ENCODE results near the gene RGPD4.
"Not testable (repeated sequence)": the region's sequence is repeated elsewhere in the genome, so short reads cannot be mapped to it uniquely, and the experiment has no call there.

The RGPD4 gene

DNA sequence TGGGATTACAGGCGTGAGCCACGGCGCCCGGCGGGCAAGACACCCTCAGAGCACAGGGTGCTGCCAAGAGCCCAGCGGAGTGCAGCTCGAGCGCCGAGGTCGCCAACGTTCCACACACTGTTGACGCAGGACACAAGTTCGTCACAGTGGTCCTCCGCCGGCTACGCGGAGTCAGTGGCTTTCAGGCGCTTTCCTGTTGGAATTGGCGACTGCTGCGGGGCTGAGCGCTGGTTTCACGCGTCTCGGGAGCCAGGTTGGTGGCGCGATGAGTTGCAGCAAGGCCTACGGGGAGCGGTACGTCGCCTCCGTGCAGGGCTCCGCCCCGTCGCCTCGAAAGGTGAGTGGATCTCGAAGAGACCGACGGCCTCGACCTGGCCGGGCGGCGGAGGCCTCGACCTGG is at the start of gene RGPD4:
RGPD4 (plus strand) TSS at position 144 of the 400 bp plus-strand sequence; CDS start at position 266, 122 bp downstream.
- not testable (repeated sequence) for DNase-seq

GRCh38 chr2:107777974-107778373 is 48.7 kb upstream of the RGPD4 start:
- no peak for DNase-seq

- DNase-seq, result no peak
These were observed 40.9 kb upstream of the RGPD4 start for GRCh38 chr2:107785756-107786155.

DNA sequence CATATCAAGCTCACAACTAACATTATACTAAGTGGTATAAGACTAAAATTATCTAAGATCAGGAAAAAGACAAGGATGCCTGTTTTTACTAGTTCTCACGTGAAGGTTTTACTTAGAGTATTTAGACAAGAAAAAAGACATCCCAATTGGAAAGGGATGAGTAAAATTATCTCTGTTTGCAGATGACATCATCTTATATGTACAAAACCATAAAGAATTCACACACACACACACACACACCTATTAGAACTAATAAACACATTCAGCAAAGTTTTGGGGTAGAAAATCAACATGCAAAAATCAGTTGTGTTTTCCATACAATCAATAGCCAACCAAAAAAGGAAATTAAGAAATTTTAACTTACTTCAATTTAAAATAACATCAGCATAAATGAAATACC is 35.9 kb upstream of the RGPD4 start:
- no peak for DNase-seq

- DNase-seq, result no peak
These were observed 25.2 kb upstream of the RGPD4 start for GRCh38 chr2:107801498-107801897.

DNA sequence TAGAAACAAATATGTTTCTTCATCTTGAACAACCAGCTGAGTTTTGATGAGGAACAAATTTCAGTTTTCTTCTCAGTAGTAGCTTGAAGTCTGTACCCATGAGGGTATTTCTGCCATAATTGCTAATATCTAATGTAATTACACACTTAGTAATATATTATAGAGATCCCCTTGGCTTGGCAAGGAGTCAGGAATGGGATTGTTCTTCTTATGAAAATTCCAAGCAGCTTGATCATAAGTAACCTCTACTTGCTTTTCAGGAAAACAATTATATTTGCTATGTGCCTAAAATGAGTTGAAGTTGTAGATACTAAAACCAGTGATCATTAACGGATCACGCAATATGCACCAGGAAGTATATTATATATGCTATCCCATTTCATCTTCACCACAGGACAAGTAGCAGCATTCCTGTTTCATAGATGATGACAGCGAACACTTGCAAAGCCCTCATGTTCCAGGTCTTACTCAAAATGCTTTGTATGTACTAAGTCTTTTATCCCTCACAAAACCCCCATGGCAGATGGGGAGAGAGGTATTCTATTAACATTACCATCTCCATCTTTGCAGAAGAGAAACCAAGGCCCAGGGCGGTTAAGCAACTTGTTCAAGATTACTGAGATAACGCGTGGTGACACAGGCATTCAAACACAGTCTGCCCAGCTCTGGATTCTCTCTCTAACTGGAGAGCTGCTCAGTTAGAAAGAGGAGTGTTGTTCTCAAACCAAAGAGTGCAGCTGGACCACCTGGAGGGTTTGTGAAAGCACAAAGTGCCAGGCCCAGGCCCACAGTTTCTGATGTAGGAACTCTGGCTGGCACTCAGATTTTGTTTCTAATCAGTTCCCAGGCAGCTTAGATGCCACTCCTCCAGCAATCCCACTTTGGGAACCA is 21.8 kb upstream of the RGPD4 start:
- no peak for DNase-seq

- no peak for DNase-seq
These were observed 19.8 kb upstream of the RGPD4 start for GRCh38 chr2:107806901-107807300.

DNA sequence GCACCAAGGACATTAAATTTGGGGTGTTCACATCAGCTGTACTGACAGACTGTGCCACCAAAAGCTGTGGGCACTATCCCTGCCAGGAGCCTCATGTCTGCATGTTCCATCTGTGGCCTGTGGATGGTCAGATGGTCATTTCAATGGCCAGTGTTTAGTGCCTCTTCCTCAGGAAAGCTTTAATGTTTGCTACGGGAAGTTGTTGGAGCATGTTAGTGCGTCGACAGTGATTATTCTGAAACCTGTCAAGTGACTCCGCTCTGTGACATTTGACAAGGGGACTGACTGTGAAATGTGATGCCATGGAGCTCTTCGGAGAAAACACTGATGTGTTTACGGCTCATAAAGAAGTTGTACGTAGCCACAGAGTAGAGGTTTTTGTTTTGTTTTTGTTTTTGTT is 18.7 kb upstream of the RGPD4 start:
- no peak for DNase-seq

GRCh38 chr2:107808959-107809358 is 17.7 kb upstream of the RGPD4 start:
- no peak for DNase-seq

- no peak for DNase-seq
These were observed 16.9 kb upstream of the RGPD4 start for GRCh38 chr2:107809835-107810234.

DNA sequence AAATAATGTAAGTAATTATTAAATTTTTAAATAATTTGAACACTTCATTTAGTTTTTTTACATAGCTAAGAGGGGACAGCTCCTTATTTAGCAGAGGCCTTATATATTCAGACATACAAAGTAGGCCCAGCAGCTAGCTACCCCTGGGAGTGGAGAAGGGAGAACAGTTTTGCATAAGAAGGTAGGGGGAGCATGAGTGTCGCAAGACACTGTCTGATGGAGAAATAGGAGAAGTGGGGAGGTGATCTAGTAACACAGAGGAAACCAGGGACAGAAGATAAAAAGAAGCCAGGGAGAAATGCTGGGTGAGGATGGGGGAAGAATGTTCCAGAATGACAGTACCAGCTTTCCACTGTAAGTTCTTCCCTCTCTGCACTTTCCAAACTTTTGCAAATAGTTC is 16.0 kb upstream of the RGPD4 start:
- peak; percentile 49 to 62 for DNase-seq

DNA sequence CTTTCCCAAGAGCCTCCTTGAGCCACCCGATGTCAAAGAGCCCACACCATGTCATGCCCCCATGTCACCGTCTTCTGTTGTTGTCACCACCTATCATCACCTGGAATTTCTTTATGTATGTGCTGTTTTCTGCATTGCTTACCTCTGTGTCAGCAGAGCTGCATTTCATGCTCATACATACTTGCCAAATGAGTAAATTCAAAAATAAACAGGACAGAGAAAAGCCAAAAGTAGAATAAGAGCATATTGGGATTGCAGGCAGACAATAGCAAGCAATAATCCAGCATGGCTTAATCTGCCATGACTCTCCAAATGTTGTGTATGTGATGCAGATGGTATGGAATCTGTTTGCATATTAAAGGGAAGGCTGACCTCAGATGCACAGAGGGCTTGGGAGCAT is 15.3 kb upstream of the RGPD4 start:
- DNase-seq, result no peak

- no peak for DNase-seq
These were observed 14.7 kb upstream of the RGPD4 start for GRCh38 chr2:107812006-107812405.

DNA sequence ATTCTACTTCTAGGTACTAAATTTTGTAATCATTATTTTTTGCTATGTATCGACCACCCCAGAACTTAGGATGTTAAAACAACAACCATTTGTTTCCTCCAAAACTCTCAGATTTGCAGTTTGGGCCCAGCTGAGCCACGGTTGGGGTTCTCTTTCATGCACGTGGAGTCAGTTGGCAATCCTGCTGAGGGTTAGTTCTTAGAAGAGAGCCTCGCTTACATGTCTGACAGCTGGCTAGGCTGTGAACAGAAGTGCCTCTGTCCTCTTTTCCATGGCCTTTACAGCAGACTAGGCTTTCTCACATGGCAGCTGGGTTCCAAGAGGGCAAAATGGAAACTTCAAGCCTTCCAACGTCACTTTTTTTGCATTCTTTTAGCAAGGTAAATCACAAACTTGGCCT is 9.3 kb upstream of the RGPD4 start:
- no peak for DNase-seq

DNA sequence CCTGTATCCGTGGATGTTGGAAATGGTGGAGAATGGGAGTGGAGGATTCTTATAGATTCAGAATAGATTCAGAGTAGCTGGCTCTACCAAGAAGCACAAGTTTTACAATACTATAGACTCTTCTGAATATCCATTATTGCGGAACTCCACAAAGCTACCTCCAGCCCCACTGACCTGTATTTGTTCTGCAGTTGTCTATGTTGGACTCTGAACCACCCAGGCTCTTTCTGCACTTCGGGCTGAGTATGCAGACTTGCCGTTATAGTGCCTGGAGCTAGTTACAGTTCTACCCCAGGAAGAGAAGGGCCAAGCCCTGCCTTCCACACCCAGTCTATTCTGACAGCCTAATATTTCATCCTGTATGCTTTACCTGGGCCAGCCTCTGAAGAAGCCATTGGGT is 4.4 kb upstream of the RGPD4 start:
- DNase-seq, result no peak

DNA sequence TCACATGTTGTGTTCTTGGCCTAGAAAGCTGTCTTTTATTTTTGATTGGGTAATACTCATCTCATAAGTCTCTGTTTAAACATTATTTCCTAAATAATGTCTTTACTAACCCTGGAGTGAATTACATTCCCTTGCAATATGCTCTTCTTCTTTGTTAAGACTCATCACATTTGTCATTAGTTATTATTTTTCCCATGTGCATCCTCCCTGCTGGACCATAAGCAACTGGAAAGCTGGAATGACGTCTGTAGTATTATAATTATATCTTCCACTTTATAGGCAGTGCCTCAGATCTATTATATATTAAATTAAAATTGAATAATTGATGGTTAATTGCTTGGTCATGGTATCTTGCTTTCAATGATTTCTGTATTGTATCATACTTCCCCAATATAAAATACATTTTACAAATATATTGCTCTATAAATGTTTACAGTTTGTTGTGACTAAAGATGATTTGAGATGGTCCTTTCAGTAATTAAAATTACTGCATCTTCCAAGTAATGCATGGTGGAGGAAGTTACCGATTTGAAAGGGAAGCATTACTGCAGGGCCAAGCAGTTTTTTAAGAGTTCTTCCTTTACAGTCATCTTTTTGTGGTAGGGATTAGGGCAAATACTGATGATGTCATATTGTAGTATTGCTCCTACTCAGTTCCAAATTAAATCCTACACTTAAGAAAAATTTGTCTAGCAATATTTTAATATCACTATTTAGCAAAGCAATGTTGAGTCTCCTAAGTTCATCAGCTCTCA is 2.1 kb upstream of the RGPD4 start:
- no peak for DNase-seq

DNA sequence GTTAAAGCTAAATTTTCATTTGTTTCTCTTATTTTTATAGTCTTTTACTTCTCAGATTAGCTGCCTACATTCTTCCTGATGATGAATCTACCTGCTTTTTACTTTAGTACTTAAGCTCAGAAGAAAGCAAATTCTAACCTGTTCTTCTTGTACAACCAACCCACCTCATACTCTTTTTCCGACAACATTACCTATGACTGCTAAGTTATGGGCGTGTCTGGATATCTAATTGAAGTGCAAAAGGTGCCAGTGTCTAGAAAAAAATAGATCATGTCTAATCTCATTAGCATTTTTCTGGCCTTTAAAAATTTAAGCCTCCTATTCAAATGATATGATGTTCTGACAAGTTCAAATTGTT is 1.5 kb upstream of the RGPD4 start:
- no peak for DNase-seq

GRCh38 chr2:107829514-107829913 is 2.8 kb downstream of the RGPD4 start:
- DNase-seq, result not testable (repeated sequence)

DNA sequence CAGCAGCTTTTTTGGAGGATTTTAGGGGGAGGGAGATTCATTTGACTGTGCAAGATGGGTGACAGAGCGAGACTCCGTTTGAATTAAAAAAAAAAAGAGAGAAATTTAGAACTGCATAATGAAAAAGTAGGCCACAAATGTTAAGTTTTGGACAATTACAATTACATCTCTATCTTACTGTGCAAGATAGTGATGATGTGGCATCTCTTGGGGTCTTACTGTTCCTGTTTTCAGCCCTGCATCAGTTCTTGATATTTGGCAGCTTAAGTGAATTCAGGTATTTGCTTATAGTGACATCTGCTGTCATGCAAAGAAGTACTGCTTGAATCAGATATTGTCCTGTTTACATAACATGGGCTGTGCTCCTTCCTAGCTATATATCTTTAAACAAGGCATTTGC is 6.5 kb downstream of the RGPD4 start:
- not testable (repeated sequence) for DNase-seq

- peak in 1 of 2 experiments; percentile 10 for DNase-seq
These were observed 6.9 kb downstream of the RGPD4 start for GRCh38 chr2:107833618-107834017.

DNA sequence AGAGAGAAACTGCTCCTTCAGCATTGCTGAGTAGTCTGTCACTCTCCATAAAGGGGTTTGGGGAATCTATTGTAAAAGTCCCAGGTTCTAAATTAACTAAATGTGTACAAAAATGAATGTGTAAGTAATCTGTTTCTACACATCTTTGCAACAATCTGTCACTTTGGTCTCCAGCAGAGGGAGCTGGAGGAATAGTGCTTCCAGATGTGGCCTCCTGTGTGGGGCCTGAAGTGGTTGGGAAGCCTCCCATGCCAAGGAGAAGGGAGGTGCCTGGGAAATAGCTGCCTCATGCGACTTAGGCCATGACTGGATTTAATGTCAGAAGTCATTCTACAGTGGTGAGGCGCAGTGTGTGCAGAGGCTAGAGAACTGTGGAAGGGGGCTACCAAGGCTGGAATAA is 89.4 kb downstream of the RGPD4 start:
- DNase-seq, result peak in 1 of 2 experiments; percentile 27

- not testable (repeated sequence) for DNase-seq
These were observed 90.1 kb downstream of the RGPD4 start for GRCh38 chr2:107916696-107917370.

GRCh38 chr2:107927034-107927534 is 100.4 kb downstream of the RGPD4 start:
- DNase-seq, result no peak

All from Kasumi-1 (cell line).